ENCODE data around the gene PRSS23.

DNA sequence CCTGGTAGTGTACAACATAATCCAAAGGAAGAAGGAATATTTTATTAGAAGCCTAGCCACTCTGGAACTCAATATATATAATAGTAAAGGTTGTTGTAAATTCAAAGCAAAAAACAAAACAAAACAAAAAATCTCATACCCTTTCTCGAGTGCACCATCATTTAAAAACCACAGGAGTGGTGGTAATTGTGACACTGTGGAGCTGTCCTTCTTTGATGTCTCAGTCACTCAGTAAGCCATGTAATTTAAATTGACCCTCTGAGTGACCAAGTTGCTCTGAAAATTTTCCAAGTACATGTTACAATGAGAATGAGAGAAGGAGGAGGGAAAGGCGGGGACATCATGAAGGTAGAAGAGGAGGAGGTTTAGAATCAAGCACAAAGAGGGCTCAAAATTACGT, 6.6 kb downstream of the PRSS23 start:
- TF ChIP-seq, protein P1, sequence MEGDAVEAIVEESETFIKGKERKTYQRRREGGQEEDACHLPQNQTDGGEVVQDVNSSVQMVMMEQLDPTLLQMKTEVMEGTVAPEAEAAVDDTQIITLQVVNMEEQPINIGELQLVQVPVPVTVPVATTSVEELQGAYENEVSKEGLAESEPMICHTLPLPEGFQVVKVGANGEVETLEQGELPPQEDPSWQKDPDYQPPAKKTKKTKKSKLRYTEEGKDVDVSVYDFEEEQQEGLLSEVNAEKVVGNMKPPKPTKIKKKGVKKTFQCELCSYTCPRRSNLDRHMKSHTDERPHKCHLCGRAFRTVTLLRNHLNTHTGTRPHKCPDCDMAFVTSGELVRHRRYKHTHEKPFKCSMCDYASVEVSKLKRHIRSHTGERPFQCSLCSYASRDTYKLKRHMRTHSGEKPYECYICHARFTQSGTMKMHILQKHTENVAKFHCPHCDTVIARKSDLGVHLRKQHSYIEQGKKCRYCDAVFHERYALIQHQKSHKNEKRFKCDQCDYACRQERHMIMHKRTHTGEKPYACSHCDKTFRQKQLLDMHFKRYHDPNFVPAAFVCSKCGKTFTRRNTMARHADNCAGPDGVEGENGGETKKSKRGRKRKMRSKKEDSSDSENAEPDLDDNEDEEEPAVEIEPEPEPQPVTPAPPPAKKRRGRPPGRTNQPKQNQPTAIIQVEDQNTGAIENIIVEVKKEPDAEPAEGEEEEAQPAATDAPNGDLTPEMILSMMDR (IDR thresholded peaks at IDR 0.05; ENCODE audit: insufficient read depth, low read length, poor library complexity, severe bottlenecking) = no peak
- TF ChIP-seq EZH2phosphoT487 (conservative IDR thresholded peaks at IDR 0.05; ENCODE audit: low read length) = no peak

All from SU-DHL-6 (cell line).